GM19468 (cell line): ENCODE measurements around the gene TSPAN17.

Experiments used
- ATAC-seq: cut with Tn5 transposase; IDR thresholded peaks from one replicate; pipeline ENCODE4 v1.9.1; 2021; ENCODE audit warnings: mild to moderate bottlenecking, moderate library complexity, moderate number of reproducible peaks; ENCODE audit not compliant: unreplicated experiment; ENCODE audit errors: extremely low read depth

TSPAN17 gene

GRCh38 chr5:176675676-176676360 is 28.5 kb downstream of the TSPAN17 start:
- no peak for ATAC-seq

DNA sequence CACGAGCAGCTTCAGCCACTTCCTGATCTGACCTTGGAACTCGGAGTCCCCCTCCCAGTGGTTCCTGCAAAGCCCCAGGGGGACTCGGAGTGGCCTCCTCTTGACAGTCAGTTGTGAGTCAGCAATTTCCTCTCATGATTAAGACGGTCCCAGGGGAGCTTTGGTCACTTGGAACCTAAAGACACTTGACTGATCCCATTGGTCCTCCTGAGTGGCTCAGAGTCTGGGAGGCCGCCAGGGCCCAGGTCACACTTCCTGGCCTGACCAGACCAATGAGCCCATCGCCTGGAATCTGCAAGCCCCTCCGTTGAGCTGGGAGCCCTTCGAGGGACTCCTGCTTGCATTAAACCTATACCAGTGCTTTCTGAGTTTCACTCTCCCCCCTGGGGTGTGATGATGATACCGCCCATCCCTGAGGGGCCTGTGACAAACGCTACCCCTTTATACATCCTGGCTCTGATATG is 29.1 kb downstream of the TSPAN17 start:
- no peak for ATAC-seq

DNA sequence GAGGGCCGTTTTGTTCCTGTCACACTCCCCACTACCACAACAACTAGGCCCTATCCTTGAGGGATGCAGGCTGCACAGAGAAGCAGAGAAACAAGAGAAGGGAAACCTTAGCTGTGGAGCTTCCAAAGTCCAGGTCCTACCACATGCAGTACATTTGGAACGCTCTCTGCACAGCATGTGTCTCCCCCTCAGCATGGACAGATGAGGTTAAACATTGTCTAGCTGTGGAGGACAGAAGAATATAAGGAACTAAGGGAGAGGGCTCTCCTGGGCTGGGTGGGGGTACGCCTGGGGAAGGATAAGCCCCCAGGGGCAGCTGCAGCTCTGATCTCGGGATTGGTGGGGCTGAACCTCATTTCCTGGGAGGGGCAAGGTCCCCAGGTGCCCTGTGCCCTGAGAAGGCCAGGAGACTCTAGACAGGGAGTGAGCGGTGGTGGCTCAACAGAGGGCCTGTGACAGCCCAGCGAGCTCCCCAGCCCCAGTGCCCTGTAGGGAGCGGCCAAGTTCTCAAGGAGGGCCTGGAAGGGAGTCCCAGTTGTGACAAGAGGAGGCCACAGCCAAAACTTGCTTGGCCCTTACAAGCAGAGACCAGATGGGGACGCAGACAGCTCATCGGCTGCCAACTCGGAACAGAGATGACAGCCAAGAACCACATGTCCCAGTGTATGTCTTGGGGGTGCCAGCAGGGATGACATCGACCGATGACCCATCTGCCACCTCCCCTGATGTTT is 30.1 kb downstream of the TSPAN17 start:
- no peak for ATAC-seq

DNA sequence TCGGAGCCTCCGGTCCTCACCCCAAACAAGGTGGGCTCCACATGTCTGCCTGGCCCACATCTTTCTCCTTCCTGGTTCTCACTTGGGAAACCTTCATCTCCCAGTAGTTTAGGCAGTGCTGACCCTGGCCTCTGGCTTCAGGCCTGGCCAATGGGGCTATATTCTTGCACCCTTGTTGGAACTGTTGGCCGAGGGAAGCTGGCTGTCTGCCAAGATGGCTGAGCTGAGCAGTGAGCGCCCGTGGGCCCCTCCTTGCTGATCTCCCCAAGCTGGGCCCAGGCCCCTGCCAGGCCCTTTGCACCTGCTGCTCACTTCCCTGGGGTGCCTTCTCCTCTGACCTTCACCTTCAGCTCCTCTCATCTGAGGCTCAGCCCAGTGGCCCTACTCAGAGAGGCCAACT is 31.3 kb downstream of the TSPAN17 start:
- no peak for ATAC-seq

DNA sequence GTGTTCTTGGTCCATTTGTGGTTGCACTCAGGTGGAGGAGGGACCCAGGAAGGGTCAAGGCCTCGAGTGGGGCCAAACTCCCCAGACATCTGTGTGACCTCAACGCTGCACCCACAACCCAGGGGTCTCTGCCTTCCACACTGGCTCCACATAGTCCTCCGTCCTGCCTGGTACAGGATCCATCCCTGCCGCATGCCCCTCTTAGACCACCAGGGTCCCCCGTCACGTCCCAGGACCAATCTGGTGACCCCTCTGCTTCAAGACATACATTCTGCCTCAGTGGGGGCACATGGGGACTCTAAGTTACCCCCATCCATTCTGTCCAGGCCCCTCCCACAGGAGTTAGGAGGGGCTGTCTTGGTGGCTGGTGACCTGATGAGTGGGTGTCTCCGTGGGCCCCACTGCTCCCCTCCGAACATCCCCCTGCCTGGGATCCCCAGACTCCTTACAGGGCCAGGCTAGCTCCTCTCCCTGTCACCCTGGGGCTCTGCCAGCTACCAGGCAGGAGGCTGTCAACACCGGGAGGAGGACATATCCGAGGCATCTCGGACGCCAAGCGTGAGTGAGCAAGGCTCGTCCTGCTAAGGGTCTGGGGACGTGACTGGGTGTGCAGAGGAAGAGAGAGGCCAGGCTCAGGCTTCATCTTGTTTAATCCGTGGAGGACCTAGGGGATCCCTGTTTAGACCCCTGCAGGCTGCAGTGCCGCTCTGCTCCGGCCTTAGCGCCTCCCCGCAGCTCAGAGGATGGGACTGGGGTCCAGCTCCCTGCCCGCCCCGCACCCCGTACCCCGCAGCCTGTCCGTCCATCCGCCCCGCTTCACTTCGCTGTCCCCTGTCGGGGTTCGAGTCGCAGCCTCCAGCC is 32.3 kb downstream of the TSPAN17 start:
- no peak for ATAC-seq

DNA sequence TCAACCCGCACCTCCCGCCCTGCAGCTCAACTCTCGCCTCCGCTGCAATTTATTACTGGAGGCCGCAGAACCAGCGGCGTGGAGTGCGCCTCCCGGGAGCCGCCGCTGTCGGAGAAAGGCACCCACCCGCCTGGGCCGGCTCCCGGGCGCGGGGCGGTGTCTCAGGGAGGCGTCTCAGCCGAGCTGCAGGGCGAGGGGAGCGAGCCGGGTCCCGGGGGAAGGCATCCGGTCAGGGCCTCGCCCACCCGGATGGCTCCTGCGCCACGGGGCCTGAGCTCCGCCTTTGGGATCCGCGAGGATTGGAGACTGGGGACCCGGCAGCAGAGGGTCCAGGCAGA is 32.9 kb downstream of the TSPAN17 start:
- ATAC-seq: no peak

GRCh38 chr5:176682016-176682531 is 34.8 kb downstream of the TSPAN17 start:
- no peak for ATAC-seq

DNA sequence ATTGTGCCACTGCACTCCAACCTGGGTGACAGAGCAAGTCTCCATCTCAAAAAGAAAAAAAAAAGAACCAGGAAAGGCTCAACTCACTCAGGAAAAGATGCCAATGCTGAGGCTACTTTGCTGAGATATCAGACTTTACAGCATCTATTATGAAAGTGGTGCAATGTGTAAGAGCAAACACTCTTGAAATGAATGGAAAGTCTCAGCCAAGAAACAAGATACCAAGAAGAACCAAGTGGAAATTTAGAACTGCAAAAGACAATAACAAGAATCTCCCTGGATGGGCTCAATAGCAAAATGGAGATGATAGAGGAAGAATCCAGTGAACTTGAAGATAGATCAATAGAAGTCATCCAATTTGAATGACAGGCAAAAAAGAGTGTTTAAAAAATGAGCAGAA is 37.7 kb downstream of the TSPAN17 start:
- no peak for ATAC-seq

DNA sequence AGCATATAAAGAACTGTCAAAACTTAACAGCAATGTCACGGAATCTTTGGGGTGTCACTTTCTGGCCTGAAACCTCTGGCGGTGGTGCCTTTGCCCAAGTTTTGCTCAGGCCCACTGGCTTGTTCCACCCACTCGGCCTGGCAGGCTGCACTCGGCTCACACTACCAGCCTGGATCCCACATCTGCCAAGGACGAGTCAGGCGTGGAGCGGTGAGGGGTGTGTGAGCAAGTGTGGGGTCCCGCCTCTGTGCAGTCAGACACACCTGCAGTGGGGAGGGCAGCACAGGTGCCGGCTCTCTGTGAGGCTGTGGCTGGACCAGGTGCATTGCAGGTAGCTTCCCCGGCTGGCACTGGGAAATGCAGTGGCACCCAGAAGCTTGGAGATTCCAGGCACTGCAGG is 40.0 kb downstream of the TSPAN17 start:
- ATAC-seq: no peak

- no peak for ATAC-seq
Measured at GRCh38 chr5:176687881-176688280, 40.6 kb downstream of the TSPAN17 start.

DNA sequence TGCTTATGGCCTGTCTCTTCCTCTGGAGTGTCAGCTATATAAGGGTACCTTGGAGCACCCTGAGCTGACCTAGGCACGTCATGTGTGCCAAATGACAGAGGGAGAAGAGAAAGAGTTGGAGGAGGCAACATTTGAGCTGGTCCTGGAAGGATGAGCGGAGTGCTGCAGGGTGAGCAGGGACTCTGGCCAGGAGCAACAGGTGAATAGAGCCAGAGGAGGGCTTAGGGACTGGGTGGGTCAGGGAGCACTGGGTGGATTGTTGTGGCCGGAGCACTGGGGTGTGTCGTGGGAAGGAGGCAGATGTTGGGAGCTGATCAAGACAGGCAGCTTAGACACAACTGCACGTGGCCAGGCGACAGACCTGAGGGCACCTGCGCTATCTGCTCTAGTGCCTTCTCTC is 43.6 kb downstream of the TSPAN17 start:
- ATAC-seq: no peak

DNA sequence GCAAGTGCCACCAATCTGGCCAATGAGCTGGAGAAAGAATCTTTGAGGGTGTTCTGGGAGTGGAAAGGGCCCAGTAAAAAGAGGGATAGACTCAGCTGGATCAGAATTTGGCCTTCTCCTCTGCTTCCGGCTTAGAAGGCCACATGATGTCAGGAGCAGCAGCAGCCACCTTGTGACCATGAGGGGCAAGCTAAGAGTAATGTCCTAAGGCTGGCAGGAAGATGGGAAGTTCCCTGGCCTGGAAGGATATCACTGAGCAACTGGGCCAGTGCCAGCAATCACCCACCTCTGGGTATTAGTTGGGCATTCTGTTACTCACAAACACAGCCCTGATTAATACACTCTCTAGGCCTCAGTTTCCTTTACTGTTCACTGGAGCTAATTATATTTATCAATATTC is 44.2 kb downstream of the TSPAN17 start:
- no peak for ATAC-seq

DNA sequence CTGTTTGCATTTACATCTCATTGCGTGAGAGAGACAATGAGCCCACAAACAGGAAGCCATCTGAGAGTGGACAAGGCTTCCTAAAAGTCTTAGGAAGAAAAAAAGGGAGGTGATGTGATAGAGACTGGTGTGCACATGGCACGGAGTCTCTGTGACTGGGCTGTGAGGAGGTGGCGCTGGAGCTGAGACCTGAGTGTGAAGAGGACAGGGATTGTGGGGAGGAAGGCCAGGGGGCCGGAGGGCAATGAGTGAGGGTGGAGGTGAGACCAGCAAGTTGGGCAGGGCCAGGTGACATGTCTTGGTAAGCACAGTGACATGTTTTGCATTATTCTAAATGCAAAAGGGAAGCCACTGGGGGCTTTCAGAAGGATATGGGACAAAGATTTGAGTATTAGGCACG is 45.0 kb downstream of the TSPAN17 start:
- ATAC-seq: no peak

DNA sequence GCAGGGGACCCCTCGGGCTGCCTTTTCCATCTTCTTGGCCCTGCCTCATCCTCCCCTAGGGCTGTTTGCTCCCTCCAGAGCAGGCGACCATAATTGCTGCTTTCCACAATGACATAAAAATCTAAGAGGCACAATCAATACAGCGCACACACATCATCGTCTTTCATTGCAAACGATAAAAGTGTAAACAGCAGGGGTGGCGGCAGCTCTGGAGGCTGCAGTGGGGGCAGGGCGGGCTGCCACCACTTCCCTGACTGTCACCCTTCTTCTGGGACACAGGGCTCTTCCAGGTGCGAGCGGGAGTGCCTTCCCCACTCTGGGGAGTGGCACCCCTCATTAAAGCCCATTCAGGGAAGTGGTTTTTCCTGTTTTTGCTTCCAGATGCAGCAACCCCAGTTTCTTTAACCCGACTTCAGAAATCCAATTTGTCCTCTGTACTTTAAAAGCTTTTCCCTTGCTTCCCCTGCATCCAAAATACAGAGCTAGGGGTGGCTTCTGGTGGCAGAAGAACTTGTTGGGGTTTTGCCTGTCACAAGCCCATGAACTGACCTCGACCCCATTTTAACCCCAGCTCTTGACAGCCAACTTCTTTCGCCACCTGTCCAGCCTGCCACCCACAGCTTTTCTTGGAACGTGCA is 45.7 kb downstream of the TSPAN17 start:
- ATAC-seq: no peak

GRCh38 chr5:176693477-176693851 is 46.2 kb downstream of the TSPAN17 start:
- ATAC-seq: no peak

- no peak for ATAC-seq
Measured at GRCh38 chr5:176694146-176694545, 46.9 kb downstream of the TSPAN17 start.

- ATAC-seq: no peak
Measured at GRCh38 chr5:176694631-176695030, 47.3 kb downstream of the TSPAN17 start.

- ATAC-seq: no peak
Measured at GRCh38 chr5:176695073-176695472, 47.8 kb downstream of the TSPAN17 start.

- ATAC-seq: no peak
Measured at GRCh38 chr5:176697267-176697933, 50.1 kb downstream of the TSPAN17 start.
